Gastroesophageal sphincter (tissue), 4 donors: ENCODE data around the gene GAB4. TPM values are rescaled to one million over a fixed set of nuclear protein-coding genes. Genes with fewer than 3 reads are reported as not detected.

ENCODE experiments used
- ATAC-seq: fragments of 150-250 bp; one replicate; pipeline ENCODE4 v1.9.1; 2016; ENCODE audit warnings: mild to moderate bottlenecking, moderate library complexity
- H3K27ac ChIP-seq, 4 donors: fragments of 200-600 bp; sonication (generic) in 3 of 4; 1 replicate in 3 of 4; 2 replicates in 1 of 4; pipeline ENCODE4 v1.5.1; 2016 to 2019
- H3K27me3 ChIP-seq: fragments of 200-600 bp; sonication (generic); one replicate; pipeline ENCODE4 v1.5.1; 2019
- H3K36me3 ChIP-seq, 2 donors: fragments of 200-600 bp; sonication (generic); one replicate each; pipeline ENCODE4 v1.5.1; 2019; ENCODE audit warnings: control low read depth in 1 of 2
- H3K4me1 ChIP-seq, 3 donors: fragments of 200-600 bp; sonication (generic); 1 replicate in 2 of 3; 2 replicates in 1 of 3; pipeline ENCODE4 v1.5.1; 2016 to 2019; ENCODE audit warnings: control low read depth in 2 of 3
- H3K4me3 ChIP-seq, 2 donors: fragments of 200-600 bp; sonication (generic); one replicate each; pipeline ENCODE4 v1.5.1; 2019; ENCODE audit warnings: mild to moderate bottlenecking in 1 of 2, moderate library complexity in 1 of 2
- H3K9me3 ChIP-seq, 3 donors: fragments of 200-600 bp; sonication (generic); one replicate each; pipeline ENCODE4 v1.5.1; 2017 to 2019; ENCODE audit warnings: control low read depth in 2 of 3
- CTCF ChIP-seq, 4 experiments: fragments of 200-600 bp in 2 of 4; fragments of 450-650 bp in 2 of 4; sonication (generic) in 1 of 4; IDR thresholded peaks; one replicate each; pipeline ENCODE4 v1.5.1; 2017 to 2019; ENCODE audit warnings: antibody characterized with exemption in 4 of 4, mild to moderate bottlenecking in 2 of 4, moderate library complexity in 2 of 4
- EP300 ChIP-seq: sonication (generic); formaldehyde crosslinking; IDR thresholded peaks from one replicate; pipeline ENCODE4 v1.6.1; 2017; ENCODE audit warnings: antibody characterized with exemption, mild to moderate bottlenecking
- POLR2A ChIP-seq, 2 donors: fragments of 450-650 bp; IDR thresholded peaks; one replicate each; pipeline ENCODE4 v1.6.1; 2017; ENCODE audit warnings: antibody characterized with exemption in 2 of 2, mild to moderate bottlenecking in 2 of 2, moderate library complexity in 1 of 2
- POLR2AphosphoS5 ChIP-seq: sonication (generic); formaldehyde crosslinking; IDR thresholded peaks from one replicate; pipeline ENCODE4 v1.6.1; 2017; ENCODE audit warnings: antibody characterized with exemption
- WGBS, 2 donors: methylation state at CpG; one replicate each; pipeline ENCODE4 v1.1.5; 2018; ENCODE audit warnings: low coverage in 1 of 2; 5-methylcytosine and 5-hydroxymethylcytosine counted together
- total RNA-seq, 4 donors: library from RNA; depleted of rRNA; stranded (reverse); fragments of >200 nt; gene quantifications; one replicate each; pipeline ENCODE4 v1.1.0, GENCODE V29; 2016

The GAB4 gene
- total RNA-seq, 4 donors from 2014 or later = not detected

DNA sequence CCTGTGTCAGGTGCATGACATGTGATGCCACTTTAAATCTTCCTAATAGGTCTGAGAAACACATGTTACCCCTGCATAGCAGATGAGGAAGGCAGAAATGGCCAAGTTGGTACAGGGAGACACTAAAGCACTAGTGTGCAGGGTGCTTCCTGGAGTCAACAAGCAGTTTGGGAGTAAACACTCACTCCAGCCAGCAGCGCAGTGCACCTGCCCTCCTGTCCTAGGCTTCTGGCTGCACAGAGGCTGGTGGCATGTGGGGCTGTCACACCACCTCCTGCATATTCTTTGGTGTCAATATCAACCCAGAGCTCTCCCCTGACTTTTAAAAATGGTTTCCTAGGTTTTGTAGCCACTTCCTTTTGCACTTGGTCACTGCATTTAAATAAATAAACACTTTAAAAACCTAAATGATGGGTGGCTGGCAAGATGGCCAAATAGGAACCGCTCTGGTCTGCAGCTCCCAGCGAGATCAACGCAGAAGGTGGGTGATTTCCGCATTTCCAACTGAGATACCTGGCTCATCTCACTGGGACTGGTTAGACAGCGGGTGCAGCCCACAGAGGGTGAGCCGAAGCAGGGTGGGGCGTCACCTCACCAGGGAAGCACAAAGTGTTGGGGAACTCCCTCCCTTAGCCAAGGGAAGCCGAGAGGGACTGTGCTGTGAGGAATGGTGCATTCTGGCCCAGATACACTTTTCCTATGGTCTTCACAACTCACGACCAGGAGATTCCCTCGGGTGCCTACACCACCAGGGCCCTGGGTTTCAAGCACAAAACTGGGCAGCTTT lies 33.5 kb downstream of the GAB4 start:
- Histone ChIP-seq H3K9me3 (peaks cover 0 to 7% (median 0%) of the 10 kb centered on the region in 3 donors), H3K27me3 (peaks cover 36% of the 10 kb centered on the region), H3K4me3 (no peak overlapping the region), H3K36me3 (no peaks in the 10 kb centered on the region), H3K27ac (no peak overlapping the region), H3K4me1 (no peaks in the 10 kb centered on the region)
- no peak for ATAC-seq
- 65% methylated on average over 2 of the region's 11 CpGs; no CpG with 5 or more reads in 1 of the 2 donors for WGBS, 2 donors
- TF ChIP-seq EP300 = no peak
- no peak for TF ChIP-seq CTCF (IDR thresholded peaks at IDR 0.05)
- TF ChIP-seq POLR2AphosphoS5 = no peak
- no peak for TF ChIP-seq POLR2A (IDR thresholded peaks at IDR 0.05)

DNA sequence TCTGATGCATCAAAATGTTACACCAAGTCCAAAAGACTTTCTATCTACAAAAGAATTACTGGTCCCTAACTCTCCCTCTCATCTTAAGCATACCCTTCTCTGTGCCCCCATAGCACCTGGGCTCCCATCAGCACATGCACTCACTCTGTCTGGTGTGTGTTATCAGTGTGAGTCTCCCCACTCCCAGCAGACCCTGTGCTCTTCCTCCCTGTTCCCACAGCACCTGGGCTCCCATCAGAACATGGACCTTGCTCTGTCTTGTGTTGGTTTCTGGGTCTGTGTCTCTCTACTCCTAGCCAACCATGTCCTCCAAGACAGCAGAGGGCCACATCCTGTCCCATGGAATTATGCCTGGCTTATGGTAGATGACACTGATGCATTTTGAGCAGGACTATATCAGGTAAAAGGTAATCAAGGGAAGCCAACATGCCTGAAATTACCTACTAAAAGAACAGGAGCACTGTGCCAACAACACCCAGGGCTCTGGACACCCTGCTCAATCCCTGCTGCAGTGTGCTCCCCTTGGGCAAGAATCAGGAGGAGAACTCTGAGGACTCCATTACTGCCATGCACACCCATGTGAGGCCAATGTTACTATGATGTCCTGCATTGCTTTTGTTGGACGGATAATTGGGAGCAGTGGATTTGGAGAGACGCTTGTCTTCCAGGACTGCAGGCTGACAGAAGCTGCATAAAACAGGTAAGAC lies 34.3 kb downstream of the GAB4 start:
- no peaks in the 10 kb centered on the region for H3K4me1 ChIP-seq
- H3K4me3 ChIP-seq = no peak overlapping the region
- ATAC-seq = no peak
- 100% methylated on average over 2 of the region's 2 CpGs; no CpG with 5 or more reads in 1 of the 2 donors for WGBS, 2 donors
- H3K27ac ChIP-seq = no peak overlapping the region
- H3K36me3 ChIP-seq = no peaks in the 10 kb centered on the region
- peaks cover 36% of the 10 kb centered on the region for H3K27me3 ChIP-seq
- TF ChIP-seq POLR2AphosphoS5 (no peak), CTCF (IDR thresholded peaks at IDR 0.05) (no peak), EP300 (no peak), POLR2A (IDR thresholded peaks at IDR 0.05) (no peak)
- H3K9me3 ChIP-seq = no peaks in the 10 kb centered on the region

DNA sequence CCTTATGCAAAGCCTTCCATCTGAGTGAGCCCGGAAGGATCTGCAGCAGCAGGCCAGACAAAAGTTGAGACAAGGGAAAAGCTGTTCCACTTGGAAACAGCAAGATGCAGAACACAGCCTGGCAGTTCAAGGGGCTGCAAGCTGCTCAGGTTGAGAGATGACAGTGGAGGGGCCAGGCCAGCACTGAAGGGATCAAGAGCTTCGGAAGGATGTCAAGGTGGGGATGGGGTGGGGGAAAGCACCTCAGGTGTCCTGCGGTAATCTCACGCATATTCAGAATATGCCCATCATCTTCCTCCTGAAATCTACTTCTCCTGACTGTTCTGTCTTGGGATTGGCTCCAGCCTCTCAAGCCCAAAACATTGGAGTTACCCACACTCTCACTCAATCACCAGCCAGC lies 35.7 kb downstream of the GAB4 start:
- ATAC-seq = no peak
- Histone ChIP-seq H3K27ac (no peak overlapping the region), H3K4me3 (no peak overlapping the region), H3K27me3 (peaks cover 36% of the 10 kb centered on the region), H3K4me1 (no peaks in the 10 kb centered on the region), H3K9me3 (no peaks in the 10 kb centered on the region), H3K36me3 (no peaks in the 10 kb centered on the region)
- TF ChIP-seq EP300 = no peak
- no peak for TF ChIP-seq CTCF (IDR thresholded peaks at IDR 0.05)
- TF ChIP-seq POLR2AphosphoS5 = no peak
- TF ChIP-seq POLR2A (IDR thresholded peaks at IDR 0.05) = no peak
- WGBS, 2 donors = 84 to 91% methylated on average over 3 to 4 of the region's 4 CpGs

DNA sequence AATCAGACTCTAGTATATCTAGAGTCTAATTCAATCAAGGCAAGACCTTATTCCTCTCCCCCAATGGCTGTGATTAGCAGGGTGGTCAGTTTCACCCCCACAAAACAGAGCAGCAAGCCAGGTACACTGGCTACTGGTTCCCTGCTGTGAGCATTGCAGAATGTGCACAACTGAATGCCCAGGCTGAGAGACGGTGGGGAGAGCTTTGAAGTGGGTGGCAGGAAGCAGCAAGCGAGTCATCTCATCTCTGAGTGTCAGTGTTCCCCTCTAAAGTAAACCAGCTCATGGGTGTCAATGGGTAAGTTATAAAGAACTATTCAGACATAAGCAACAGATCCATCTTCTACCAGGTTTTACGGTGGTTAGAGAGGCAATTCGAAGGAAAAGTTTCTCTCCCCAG lies 37.6 kb downstream of the GAB4 start:
- ATAC-seq = no peak
- 43 to 76% methylated on average over 2 to 4 of the region's 4 CpGs for WGBS, 2 donors
- no peak overlapping the region for H3K27ac ChIP-seq

More for the DNA sequence above, 37.6 kb downstream of the GAB4 start:
- Histone ChIP-seq H3K4me1 (no peaks in the 10 kb centered on the region), H3K9me3 (no peaks in the 10 kb centered on the region), H3K27me3 (peaks cover 32% of the 10 kb centered on the region), H3K36me3 (no peaks in the 10 kb centered on the region), H3K4me3 (no peak overlapping the region)
- no peak for TF ChIP-seq EP300
- no peak for TF ChIP-seq POLR2AphosphoS5
- no peak for TF ChIP-seq POLR2A (IDR thresholded peaks at IDR 0.05)
- no peak for TF ChIP-seq CTCF (IDR thresholded peaks at IDR 0.05)
